ENCODE results near the gene POU6F2. TPM values are rescaled to one million over a fixed set of nuclear protein-coding genes. Genes with fewer than 3 reads are reported as not detected.

The POU6F2 gene
- total RNA-seq, 1 experiment from 2014 or later: not detected

DNA sequence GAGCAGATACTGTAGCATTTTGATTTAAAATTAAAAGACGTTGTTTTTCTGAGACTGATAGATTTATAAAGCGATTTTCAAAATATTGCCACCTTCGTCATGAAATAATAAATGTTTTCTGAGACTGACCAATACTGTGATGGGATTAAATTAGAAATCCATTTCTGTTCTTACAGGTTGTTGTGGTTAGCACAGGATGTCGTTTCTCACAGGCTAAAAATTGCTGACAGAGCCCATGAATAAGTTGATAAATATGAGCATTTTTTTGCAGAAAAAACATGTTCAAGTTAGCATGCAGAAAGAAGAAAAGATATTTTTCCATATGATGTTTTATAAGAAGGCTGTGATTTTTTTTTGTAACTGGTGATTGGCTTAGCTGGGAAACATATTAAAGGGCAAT lies 66.8 kb downstream of the POU6F2 start:
- H4K20me1 ChIP-seq (ENCODE audit: low read length): no peaks in the 10 kb centered on the region
- no peak overlapping the region for H3K4me3 ChIP-seq (ENCODE audit: low read length)
- ATAC-seq (no peak), DNase-seq (no peak)
- no peaks in the 10 kb centered on the region for H3K79me2 ChIP-seq (ENCODE audit: low read length)
- H2AFZ ChIP-seq (ENCODE audit: low read length): no peak overlapping the region
- H3K36me3 ChIP-seq (ENCODE audit: low read depth, low read length): no peaks in the 10 kb centered on the region
- no peak overlapping the region for H3K9ac ChIP-seq (ENCODE audit: low read length)
- no peak overlapping the region for H3K27ac ChIP-seq (ENCODE audit: low read length)
- TF ChIP-seq EZH2phosphoT487 (IDR thresholded peaks at IDR 0.05; ENCODE audit: borderline replicate concordance, low read length): no peak
- TF ChIP-seq, protein P1, sequence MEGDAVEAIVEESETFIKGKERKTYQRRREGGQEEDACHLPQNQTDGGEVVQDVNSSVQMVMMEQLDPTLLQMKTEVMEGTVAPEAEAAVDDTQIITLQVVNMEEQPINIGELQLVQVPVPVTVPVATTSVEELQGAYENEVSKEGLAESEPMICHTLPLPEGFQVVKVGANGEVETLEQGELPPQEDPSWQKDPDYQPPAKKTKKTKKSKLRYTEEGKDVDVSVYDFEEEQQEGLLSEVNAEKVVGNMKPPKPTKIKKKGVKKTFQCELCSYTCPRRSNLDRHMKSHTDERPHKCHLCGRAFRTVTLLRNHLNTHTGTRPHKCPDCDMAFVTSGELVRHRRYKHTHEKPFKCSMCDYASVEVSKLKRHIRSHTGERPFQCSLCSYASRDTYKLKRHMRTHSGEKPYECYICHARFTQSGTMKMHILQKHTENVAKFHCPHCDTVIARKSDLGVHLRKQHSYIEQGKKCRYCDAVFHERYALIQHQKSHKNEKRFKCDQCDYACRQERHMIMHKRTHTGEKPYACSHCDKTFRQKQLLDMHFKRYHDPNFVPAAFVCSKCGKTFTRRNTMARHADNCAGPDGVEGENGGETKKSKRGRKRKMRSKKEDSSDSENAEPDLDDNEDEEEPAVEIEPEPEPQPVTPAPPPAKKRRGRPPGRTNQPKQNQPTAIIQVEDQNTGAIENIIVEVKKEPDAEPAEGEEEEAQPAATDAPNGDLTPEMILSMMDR (conservative IDR thresholded peaks at IDR 0.05; ENCODE audit: low read depth, low read length): no peak
- no peak for TF ChIP-seq EZH2 (IDR thresholded peaks at IDR 0.05; ENCODE audit: low read length, unreplicated experiment)
- POLR2A ChIA-PET (ENCODE audit: unreplicated experiment): no interaction called here
- H3K9me3 ChIP-seq (ENCODE audit: low read length): no peaks in the 10 kb centered on the region
- no peaks in the 10 kb centered on the region for H3F3A ChIP-seq (ENCODE audit: low read length, unreplicated experiment)
- peaks cover 3% of the 10 kb centered on the region; the same call in 1 of the 2 replicates for H3K27me3 ChIP-seq (ENCODE audit: low read length)
- intact Hi-C loops (cut with micrococcal nuclease): no loop called here
- CTCF ChIA-PET: no interaction called here
- no peak overlapping the region for H3K4me2 ChIP-seq (ENCODE audit: low read length)
- H3K9me2 ChIP-seq (replicated peaks; ENCODE audit: low read length): no peaks in the 10 kb centered on the region
- no TSS peak for BruUV-seq (replicated peaks)
- no peaks in the 10 kb centered on the region for H3K4me1 ChIP-seq (ENCODE audit: insufficient read depth, low read length)

DNA sequence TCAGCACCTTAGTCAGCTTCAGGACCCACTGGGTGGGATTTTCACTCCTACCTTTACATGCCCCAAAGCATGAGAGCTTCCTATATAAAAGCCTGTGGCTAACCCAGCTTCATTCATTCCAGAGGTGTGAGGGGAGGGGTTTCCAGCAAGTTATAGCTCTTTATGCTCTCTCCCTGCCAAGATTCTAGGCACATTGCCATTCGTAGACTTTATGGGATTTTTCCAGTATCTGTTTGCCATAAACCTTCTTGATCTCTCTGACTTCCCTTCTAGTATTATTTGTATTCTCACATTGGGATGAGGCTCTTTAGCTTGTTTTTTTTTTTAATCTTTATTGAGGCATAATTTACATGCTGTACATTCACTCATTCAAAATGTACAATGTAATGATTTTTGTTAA lies 67.5 kb downstream of the POU6F2 start:
- no peak for ATAC-seq
- no TSS peak for BruUV-seq (replicated peaks)
- DNase-seq: no peak
- Histone ChIP-seq H3K36me3 (ENCODE audit: low read depth, low read length) (no peaks in the 10 kb centered on the region), H3K79me2 (ENCODE audit: low read length) (no peaks in the 10 kb centered on the region), H3K4me3 (ENCODE audit: low read length) (no peak overlapping the region), H2AFZ (ENCODE audit: low read length) (no peak overlapping the region), H3K9me3 (ENCODE audit: low read length) (no peaks in the 10 kb centered on the region), H3K4me2 (ENCODE audit: low read length) (no peak overlapping the region), H4K20me1 (ENCODE audit: low read length) (no peaks in the 10 kb centered on the region), H3K9ac (ENCODE audit: low read length) (no peak overlapping the region), H3F3A (ENCODE audit: low read length, unreplicated experiment) (no peaks in the 10 kb centered on the region), H3K27ac (ENCODE audit: low read length) (no peak overlapping the region), H3K27me3 (ENCODE audit: low read length) (peaks cover 3% of the 10 kb centered on the region; the same call in 1 of the 2 replicates), H3K4me1 (ENCODE audit: insufficient read depth, low read length) (no peaks in the 10 kb centered on the region), H3K9me2 (replicated peaks; ENCODE audit: low read length) (no peaks in the 10 kb centered on the region)
- CTCF ChIA-PET: no interaction called here
- TF ChIP-seq EZH2 (IDR thresholded peaks at IDR 0.05; ENCODE audit: low read length, unreplicated experiment) (no peak), EZH2phosphoT487 (IDR thresholded peaks at IDR 0.05; ENCODE audit: borderline replicate concordance, low read length) (no peak)
- TF ChIP-seq, protein P1 (conservative IDR thresholded peaks at IDR 0.05; ENCODE audit: low read depth, low read length): no peak
- intact Hi-C loops (cut with micrococcal nuclease): no loop called here
- POLR2A ChIA-PET (ENCODE audit: unreplicated experiment): no interaction called here

GRCh38 chr7:39051279-39051678 lies 73.6 kb downstream of the POU6F2 start:
- Histone ChIP-seq H3K36me3 (ENCODE audit: low read depth, low read length) (no peaks in the 10 kb centered on the region), H3K27me3 (ENCODE audit: low read length) (no peaks in the 10 kb centered on the region; the same call in 1 of the 2 replicates), H3K4me3 (ENCODE audit: low read length) (no peak overlapping the region), H3K9me2 (replicated peaks; ENCODE audit: low read length) (no peaks in the 10 kb centered on the region), H4K20me1 (ENCODE audit: low read length) (no peaks in the 10 kb centered on the region), H3K27ac (ENCODE audit: low read length) (no peak overlapping the region), H2AFZ (ENCODE audit: low read length) (no peak overlapping the region), H3K9ac (ENCODE audit: low read length) (no peak overlapping the region), H3K4me1 (ENCODE audit: insufficient read depth, low read length) (no peaks in the 10 kb centered on the region), H3K4me2 (ENCODE audit: low read length) (no peak overlapping the region), H3F3A (ENCODE audit: low read length, unreplicated experiment) (no peaks in the 10 kb centered on the region), H3K9me3 (ENCODE audit: low read length) (no peaks in the 10 kb centered on the region), H3K79me2 (ENCODE audit: low read length) (no peaks in the 10 kb centered on the region)
- TF ChIP-seq EZH2phosphoT487 (IDR thresholded peaks at IDR 0.05; ENCODE audit: borderline replicate concordance, low read length) (no peak), EZH2 (IDR thresholded peaks at IDR 0.05; ENCODE audit: low read length, unreplicated experiment) (no peak)
- TF ChIP-seq, protein P1 (conservative IDR thresholded peaks at IDR 0.05; ENCODE audit: low read depth, low read length): no peak
- ChIA-PET POLR2A (ENCODE audit: unreplicated experiment) (no interaction called here), CTCF (no interaction called here)
- no peak for DNase-seq
- no TSS peak for BruUV-seq (replicated peaks)
- intact Hi-C loops (cut with micrococcal nuclease): no loop called here
- no peak for ATAC-seq

All from PC-3 (cell line).